Measurements from ENCODE around the gene ALDH7A1.

Gene ALDH7A1

DNA sequence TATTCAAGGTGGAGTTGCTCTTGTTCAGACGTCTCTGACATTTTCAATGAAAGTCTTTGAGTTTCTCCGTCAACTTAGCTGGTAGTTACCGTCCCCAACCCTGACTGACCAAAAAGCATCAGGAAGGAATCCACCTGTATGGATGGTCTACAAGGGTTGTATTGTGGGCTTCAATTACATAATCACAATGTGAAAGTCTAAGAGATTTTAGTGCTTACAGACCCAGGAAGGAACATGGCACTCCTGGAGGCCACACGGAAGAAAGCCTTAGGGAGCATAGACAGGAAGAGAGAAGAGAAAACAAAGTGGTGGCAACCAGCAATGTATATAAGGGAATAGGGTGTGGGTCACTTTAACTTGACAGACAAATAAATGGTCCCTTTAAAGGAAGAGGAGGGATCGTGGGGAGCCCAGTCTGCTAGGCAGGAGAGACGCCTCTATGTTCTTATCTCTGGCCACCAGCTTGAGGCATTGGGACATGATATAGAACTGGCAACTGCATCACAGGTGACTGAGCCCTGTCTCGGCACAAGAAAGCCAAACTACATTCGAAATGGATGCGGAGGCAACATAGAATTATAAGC, 80.4 kb downstream of the ALDH7A1 start:
- H3K27me3 Mint-ChIP-seq (ENCODE audit: low read depth, poor library complexity) = peaks cover 14% of the 10 kb centered on the region
- no peak overlapping the region for H3K27ac Mint-ChIP-seq
- TF ChIP-seq CTCF (IDR thresholded peaks at IDR 0.05) = no peak
- no peaks in the 10 kb centered on the region for H3K36me3 Mint-ChIP-seq (ENCODE audit: low read depth)
- peaks cover 55% of the 10 kb centered on the region for H3K4me1 Mint-ChIP-seq
- DNase-seq = no peak
- peaks cover 3% of the 10 kb centered on the region for H3K9me3 Mint-ChIP-seq
- no peak overlapping the region for H3K4me3 Mint-ChIP-seq

DNA sequence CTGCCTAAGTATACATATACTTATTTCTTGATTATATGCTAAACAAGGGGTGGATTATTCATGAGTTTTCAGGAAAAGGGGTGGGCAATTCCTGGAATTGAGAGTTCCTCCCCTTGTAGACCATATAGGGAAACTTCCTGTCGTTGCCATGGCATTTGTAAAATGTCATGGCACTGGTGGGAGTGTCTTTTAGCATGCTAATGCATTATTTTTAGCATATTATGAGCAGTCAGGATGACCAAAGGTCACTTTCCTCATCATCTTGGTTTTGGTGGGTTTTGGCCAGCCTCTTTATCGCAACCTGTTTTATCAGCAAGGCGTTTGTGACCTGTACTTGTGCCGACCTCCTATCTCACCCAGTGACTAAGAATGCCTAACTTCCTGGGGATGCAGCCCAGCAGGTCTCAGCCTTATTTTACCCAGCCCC, 80.9 kb downstream of the ALDH7A1 start:
- Mint-ChIP-seq H3K9me3 (peaks cover 3% of the 10 kb centered on the region), H3K4me1 (peaks cover 50% of the 10 kb centered on the region), H3K27me3 (ENCODE audit: low read depth, poor library complexity) (peaks cover 14% of the 10 kb centered on the region), H3K4me3 (no peak overlapping the region), H3K36me3 (ENCODE audit: low read depth) (no peaks in the 10 kb centered on the region), H3K27ac (no peak overlapping the region)
- no peak for TF ChIP-seq CTCF (IDR thresholded peaks at IDR 0.05)
- DNase-seq = no peak

DNA sequence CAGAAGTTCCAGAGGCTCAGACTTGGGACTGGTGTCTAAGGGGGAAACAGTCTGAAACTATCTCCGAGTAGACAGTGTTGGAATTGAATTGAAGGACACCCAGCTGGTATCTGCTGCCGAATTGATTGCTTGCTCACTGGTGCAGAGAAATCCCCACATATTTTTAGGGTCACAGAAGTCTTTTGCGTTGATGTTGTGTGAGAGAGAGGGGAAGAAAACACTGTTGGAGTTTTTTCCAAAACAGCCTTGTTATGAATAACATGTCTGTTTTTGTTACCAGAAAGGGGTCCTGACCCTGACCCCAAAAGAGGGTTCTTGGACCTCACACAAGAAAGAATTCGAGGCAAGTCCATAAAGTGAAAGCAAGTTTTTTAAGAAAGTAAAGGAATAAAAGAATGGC, 81.3 kb downstream of the ALDH7A1 start:
- Mint-ChIP-seq H3K4me1 (peaks cover 46% of the 10 kb centered on the region), H3K9me3 (peaks cover 3% of the 10 kb centered on the region), H3K36me3 (ENCODE audit: low read depth) (no peaks in the 10 kb centered on the region), H3K4me3 (no peak overlapping the region), H3K27me3 (ENCODE audit: low read depth, poor library complexity) (peaks cover 14% of the 10 kb centered on the region), H3K27ac (peak overlapping the region; percentile 29)
- no peak for DNase-seq
- no peak for TF ChIP-seq CTCF (IDR thresholded peaks at IDR 0.05)

DNA sequence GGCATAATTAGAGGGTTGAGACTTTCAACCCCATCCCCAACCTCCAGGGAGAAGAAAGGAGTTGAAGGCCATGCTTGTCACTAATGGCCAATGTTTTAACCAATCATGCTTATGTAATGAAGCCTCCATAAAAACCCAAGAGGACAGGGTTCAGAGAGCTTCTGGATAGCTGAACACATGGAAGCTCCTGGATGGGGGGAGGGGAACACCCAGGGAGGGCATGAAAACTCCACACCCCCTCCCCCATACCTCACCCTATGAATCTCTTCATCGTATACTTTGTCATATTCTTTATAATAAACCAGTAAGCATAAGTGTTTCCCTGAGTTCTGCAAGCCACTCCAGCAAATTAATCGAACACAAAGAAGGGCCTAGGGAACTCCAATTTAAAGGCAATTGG, 81.7 kb downstream of the ALDH7A1 start:
- no peak overlapping the region for H3K27ac Mint-ChIP-seq
- H3K4me1 Mint-ChIP-seq = peaks cover 42% of the 10 kb centered on the region
- peaks cover 14% of the 10 kb centered on the region for H3K27me3 Mint-ChIP-seq (ENCODE audit: low read depth, poor library complexity)
- DNase-seq = no peak
- H3K9me3 Mint-ChIP-seq = peaks cover under 1% of the 10 kb centered on the region
- H3K36me3 Mint-ChIP-seq (ENCODE audit: low read depth) = no peaks in the 10 kb centered on the region
- H3K4me3 Mint-ChIP-seq = no peak overlapping the region
- no peak for TF ChIP-seq CTCF (IDR thresholded peaks at IDR 0.05)

GRCh38 chr5:126512451-126512850, 82.6 kb downstream of the ALDH7A1 start:
- Mint-ChIP-seq H3K4me3 (no peak overlapping the region), H3K27ac (no peak overlapping the region), H3K36me3 (ENCODE audit: low read depth) (no peaks in the 10 kb centered on the region), H3K4me1 (peaks cover 41% of the 10 kb centered on the region), H3K27me3 (ENCODE audit: low read depth, poor library complexity) (peaks cover 14% of the 10 kb centered on the region), H3K9me3 (no peaks in the 10 kb centered on the region)
- TF ChIP-seq CTCF (IDR thresholded peaks at IDR 0.05) = no peak
- DNase-seq = no peak

- peaks cover 14% of the 10 kb centered on the region for H3K27me3 Mint-ChIP-seq (ENCODE audit: low read depth, poor library complexity)
- no peaks in the 10 kb centered on the region for H3K36me3 Mint-ChIP-seq (ENCODE audit: low read depth)
- H3K4me3 Mint-ChIP-seq = no peak overlapping the region
- H3K27ac Mint-ChIP-seq = peak overlapping the region; percentile 95
- DNase-seq = no peak
- TF ChIP-seq CTCF (IDR thresholded peaks at IDR 0.05) = no peak
- H3K9me3 Mint-ChIP-seq = no peaks in the 10 kb centered on the region
- H3K4me1 Mint-ChIP-seq = peaks cover 41% of the 10 kb centered on the region
These were observed 83.1 kb downstream of the ALDH7A1 start for GRCh38 chr5:126511961-126512360.
